H9 (cell line): ENCODE measurements around the gene BTN2A1. TPM values are rescaled to one million over a fixed set of nuclear protein-coding genes. Genes with fewer than 3 reads are reported as not detected.
A peak's percentile ranks its signal among the peaks of the same experiment; 100 is the strongest.

Experiments
- DNase-seq: peaks from one replicate; pipeline ENCODE4 v3.0.0-alpha.2; 2017
- H2AFZ ChIP-seq: one replicate; pipeline ENCODE4 v1.6.1; 2013; ENCODE audit warnings: mild to moderate bottlenecking, low read length, control low read depth, moderate library complexity
- H2AK5ac ChIP-seq: 2 replicates; pipeline ENCODE4 v1.6.1; 2013; ENCODE audit warnings: low read length, control low read depth, mixed read lengths; ENCODE audit not compliant: insufficient read length
- H2BK120ac ChIP-seq: one replicate; pipeline ENCODE4 v1.6.1; 2013; ENCODE audit warnings: low read depth, mild to moderate bottlenecking, low read length, control low read depth, inconsistent platforms; ENCODE audit not compliant: poor library complexity, severe bottlenecking
- H2BK12ac ChIP-seq: 2 replicates; pipeline ENCODE4 v1.6.1; 2013; ENCODE audit warnings: low read length, control low read depth, mixed read lengths, low read depth; ENCODE audit not compliant: insufficient read length
- H2BK15ac ChIP-seq: 2 replicates; pipeline ENCODE4 v1.6.1; 2013; ENCODE audit warnings: low read depth, low read length, control low read depth
- H2BK20ac ChIP-seq: one replicate; pipeline ENCODE4 v1.6.1; 2013; ENCODE audit warnings: low read depth, mild to moderate bottlenecking, low read length, control low read depth, inconsistent platforms; ENCODE audit not compliant: poor library complexity, severe bottlenecking
- H2BK5ac ChIP-seq: 2 replicates; pipeline ENCODE4 v1.6.1; 2013; ENCODE audit warnings: low read length, control low read depth, mixed read lengths; ENCODE audit not compliant: insufficient read length
- H3K14ac ChIP-seq: 2 replicates; pipeline ENCODE4 v1.6.1; 2013; ENCODE audit warnings: low read length, control low read depth; ENCODE audit not compliant: insufficient read depth
- H3K18ac ChIP-seq: 2 replicates; pipeline ENCODE4 v1.6.1; 2013; ENCODE audit warnings: low read depth, mild to moderate bottlenecking, mixed read lengths, low read length, control low read depth; ENCODE audit not compliant: insufficient read length
- H3K23ac ChIP-seq: 2 replicates; pipeline ENCODE4 v1.6.1; 2013; ENCODE audit warnings: low read length, control low read depth, mixed read lengths, low read depth; ENCODE audit not compliant: insufficient read length
- H3K23me2 ChIP-seq: 2 replicates; pipeline ENCODE4 v1.6.1; 2013; ENCODE audit warnings: low read depth, mild to moderate bottlenecking, mixed read lengths, low read length, control low read depth; ENCODE audit not compliant: insufficient read length, poor library complexity, severe bottlenecking
- H3K27ac ChIP-seq: 2 replicates; pipeline ENCODE4 v1.5.1; 2013; ENCODE audit warnings: low read length, control low read depth, mixed read lengths, low read depth; ENCODE audit not compliant: insufficient read length
- H3K27me3 ChIP-seq: 2 replicates; pipeline ENCODE4 v1.6.1; 2013; ENCODE audit warnings: low read length, control low read depth, inconsistent platforms; ENCODE audit not compliant: insufficient read depth
- H3K4ac ChIP-seq: 2 replicates; pipeline ENCODE4 v1.6.1; 2013; ENCODE audit warnings: low read depth, mild to moderate bottlenecking, control low read depth, inconsistent platforms, low read length, moderate library complexity
- H3K4me1 ChIP-seq: 2 replicates; pipeline ENCODE4 v1.6.1; 2013; ENCODE audit warnings: low read length, control low read depth, inconsistent platforms; ENCODE audit not compliant: insufficient read depth
- H3K4me2 ChIP-seq: 2 replicates; pipeline ENCODE4 v1.6.1; 2013; ENCODE audit warnings: low read length, control low read depth, mixed read lengths; ENCODE audit not compliant: insufficient read length, insufficient read depth
- H3K56ac ChIP-seq: 2 replicates; pipeline ENCODE4 v1.6.1; 2013; ENCODE audit warnings: low read depth, mild to moderate bottlenecking, mixed read lengths, low read length, control low read depth; ENCODE audit not compliant: insufficient read length
- H3K79me1 ChIP-seq: 2 replicates; pipeline ENCODE4 v1.6.1; 2013; ENCODE audit warnings: low read depth, mild to moderate bottlenecking, moderate library complexity, low read length, control low read depth, inconsistent platforms; ENCODE audit not compliant: insufficient read depth, poor library complexity, severe bottlenecking
- H3K79me2 ChIP-seq: 2 replicates; pipeline ENCODE4 v1.6.1; 2013; ENCODE audit warnings: low read length, control low read depth, inconsistent platforms; ENCODE audit not compliant: insufficient read depth
- H3K9ac ChIP-seq: 2 replicates; pipeline ENCODE4 v1.6.1; 2013; ENCODE audit warnings: low read length, control low read depth, mixed read lengths; ENCODE audit not compliant: insufficient read length; ENCODE audit errors: extremely low read depth
- H3K9me3 ChIP-seq: one replicate; pipeline ENCODE4 v1.6.1; 2013; ENCODE audit warnings: low read depth, low read length, inconsistent platforms; ENCODE audit not compliant: control insufficient read depth
- H3T11ph ChIP-seq: one replicate; pipeline ENCODE4 v1.6.1; 2013; ENCODE audit warnings: mild to moderate bottlenecking, low read length, control low read depth, inconsistent platforms
- H4K20me1 ChIP-seq: one replicate; pipeline ENCODE4 v1.6.1; 2013; ENCODE audit not compliant: control insufficient read depth, insufficient read length, insufficient read depth
- H4K5ac ChIP-seq: 2 replicates; pipeline ENCODE4 v1.6.1; 2013; ENCODE audit warnings: low read depth, mild to moderate bottlenecking, mixed read lengths, low read length, control low read depth; ENCODE audit not compliant: insufficient read length
- H4K8ac ChIP-seq: replicated peaks from 2 replicates; pipeline ENCODE4 v1.6.1; 2013; ENCODE audit warnings: low read length, control low read depth, mixed read lengths, low read depth; ENCODE audit not compliant: insufficient read length
- H4K91ac ChIP-seq: 2 replicates; pipeline ENCODE4 v1.6.1; 2013; ENCODE audit warnings: low read depth, mild to moderate bottlenecking, moderate library complexity, mixed read lengths, low read length, control low read depth; ENCODE audit not compliant: insufficient read length
- H3K27ac Mint-ChIP-seq, 3 experiments: 2 replicates in 2 of 3; 3 replicates in 1 of 3; pipeline ENCODE4 v1.8.0; 2020 to 2021; ENCODE audit warnings: mixed read lengths in 3 of 3, mild to moderate bottlenecking in 1 of 3, moderate library complexity in 1 of 3
- H3K27me3 Mint-ChIP-seq: 2 replicates; pipeline ENCODE4 v1.8.0; 2021; ENCODE audit warnings: low read depth, mild to moderate bottlenecking, moderate library complexity, mixed read lengths
- H3K36me3 Mint-ChIP-seq, 3 experiments: 2 replicates in 2 of 3; 3 replicates in 1 of 3; pipeline ENCODE4 v1.8.0; 2020 to 2021; ENCODE audit warnings: low read depth in 3 of 3, mixed read lengths in 3 of 3; ENCODE audit not compliant: insufficient read depth in 1 of 3
- H3K4me1 Mint-ChIP-seq, 2 experiments: 2 replicates each; pipeline ENCODE4 v1.8.0; 2020; ENCODE audit warnings: mixed read lengths in 2 of 2
- H3K4me3 Mint-ChIP-seq, 2 experiments: 2 replicates in 1 of 2; 3 replicates in 1 of 2; pipeline ENCODE4 v1.8.0; 2020 to 2021; ENCODE audit warnings: mild to moderate bottlenecking in 2 of 2, mixed read lengths in 2 of 2, moderate library complexity in 1 of 2
- H3K9me3 Mint-ChIP-seq, 2 experiments: 2 replicates in 1 of 2; 3 replicates in 1 of 2; pipeline ENCODE4 v1.8.0; 2020; ENCODE audit warnings: mild to moderate bottlenecking in 2 of 2, mixed read lengths in 2 of 2, moderate library complexity in 1 of 2
- WGBS: extraction: QIAGEN DNeasy Blood & Tissue Kit; methylation state at CpG from one replicate; pipeline ENCODE4 v1.1.7; 2013; ENCODE audit warnings: missing lambda C conversion rate, low lambda C conversion rate, mixed read lengths; ENCODE audit not compliant: insufficient read length; ENCODE audit errors: extremely low coverage; 5-methylcytosine and 5-hydroxymethylcytosine counted together
- total RNA-seq: library from RNA; stranded (reverse); gene quantifications from 2 replicates; pipeline ENCODE4 v1.2.1, GENCODE V29; 2021
- TF ChIP-seq, protein P1 (sequence below): fragments of 200-600 bp; sonication (generic); conservative IDR thresholded peaks from 3 replicates; pipeline ENCODE4 v1.8.0; 2021; ENCODE audit warnings: antibody characterized with exemption, mild to moderate bottlenecking

The BTN2A1 gene
- total RNA-seq, 1 experiment from 2014 or later, result 18.4 TPM

DNA sequence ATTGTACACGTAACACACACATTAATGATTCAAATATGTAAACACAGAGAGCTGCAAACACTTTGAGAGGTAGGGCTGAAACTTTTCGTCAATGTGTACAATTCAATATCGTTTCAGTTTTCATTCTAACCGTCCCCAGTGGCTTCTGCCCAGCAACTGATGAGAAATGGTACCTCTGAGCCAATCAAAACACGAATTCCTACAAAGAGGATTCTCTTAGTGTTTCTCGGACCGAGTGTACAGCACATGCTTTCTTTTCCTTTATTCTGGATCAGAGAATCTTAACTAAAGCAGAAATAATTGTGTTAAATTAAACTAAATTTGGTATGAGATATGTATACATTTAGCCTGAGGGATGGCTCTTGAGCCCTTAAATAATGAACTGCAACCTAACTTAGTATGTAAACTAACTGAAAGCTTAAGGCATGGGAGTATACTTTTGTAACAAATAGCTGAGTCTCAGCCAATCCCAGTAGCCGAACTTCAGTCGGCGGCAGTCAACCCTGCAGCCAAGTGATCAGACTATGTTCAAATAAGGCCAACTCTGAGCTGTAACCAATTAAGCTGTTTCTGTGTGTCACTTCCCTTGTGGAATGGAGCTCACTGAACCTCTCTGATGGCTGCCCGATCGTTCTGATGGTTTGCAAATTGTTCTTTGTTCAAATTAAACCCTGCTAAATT lies 16.1 kb downstream of the BTN2A1 start:
- DNase-seq, result peak; percentile 62
- WGBS, result no CpG with 5 or more reads among the region's 12 CpGs
- Mint-ChIP-seq H3K27ac (peak overlapping the region; percentile 17 to 92 (median 44); a peak in 4 of 7 replicates), H3K36me3 (peaks cover 3 to 28% (median 17%) of the 10 kb centered on the region in 3 experiments; a peak in 6 of 7 replicates), H3K9me3 (peaks cover 0 to 3% of the 10 kb centered on the region in 2 experiments; a peak in 3 of 5 replicates), H3K27me3 (no peaks in the 10 kb centered on the region; the same call in 1 of the 2 replicates), H3K4me1 (peaks cover 30 to 32% of the 10 kb centered on the region in 2 experiments), H3K4me3 (peak overlapping the region; percentile 44 to 58)
- H2BK12ac ChIP-seq, result no peak overlapping the region
- H3K23ac ChIP-seq, result no peak overlapping the region
- H3K56ac ChIP-seq, result no peak overlapping the region
- H2BK20ac ChIP-seq, result no peak overlapping the region
- no peak overlapping the region for H4K8ac ChIP-seq
- H4K20me1 ChIP-seq, result no peaks in the 10 kb centered on the region
- no peak overlapping the region for H3K18ac ChIP-seq
- H3K79me1 ChIP-seq, result no peaks in the 10 kb centered on the region
- H2BK120ac ChIP-seq, result no peak overlapping the region
- no peak overlapping the region for H3K27ac ChIP-seq
- H2BK15ac ChIP-seq, result no peak overlapping the region
- no peak overlapping the region for H2AFZ ChIP-seq
- H2BK5ac ChIP-seq, result no peak overlapping the region
- H3T11ph ChIP-seq, result no peak overlapping the region
- peaks cover 7% of the 10 kb centered on the region for H3K9me3 ChIP-seq
- H3K4ac ChIP-seq, result no peak overlapping the region
- peak overlapping the region; percentile 42 for H3K4me2 ChIP-seq
- peaks cover 4% of the 10 kb centered on the region; the same call in 1 of the 2 replicates for H3K4me1 ChIP-seq
- no peaks in the 10 kb centered on the region for H3K79me2 ChIP-seq
- no peaks in the 10 kb centered on the region for H3K27me3 ChIP-seq
- H4K5ac ChIP-seq, result no peak overlapping the region
- no peak overlapping the region for H2AK5ac ChIP-seq
- TF ChIP-seq, protein P1, sequence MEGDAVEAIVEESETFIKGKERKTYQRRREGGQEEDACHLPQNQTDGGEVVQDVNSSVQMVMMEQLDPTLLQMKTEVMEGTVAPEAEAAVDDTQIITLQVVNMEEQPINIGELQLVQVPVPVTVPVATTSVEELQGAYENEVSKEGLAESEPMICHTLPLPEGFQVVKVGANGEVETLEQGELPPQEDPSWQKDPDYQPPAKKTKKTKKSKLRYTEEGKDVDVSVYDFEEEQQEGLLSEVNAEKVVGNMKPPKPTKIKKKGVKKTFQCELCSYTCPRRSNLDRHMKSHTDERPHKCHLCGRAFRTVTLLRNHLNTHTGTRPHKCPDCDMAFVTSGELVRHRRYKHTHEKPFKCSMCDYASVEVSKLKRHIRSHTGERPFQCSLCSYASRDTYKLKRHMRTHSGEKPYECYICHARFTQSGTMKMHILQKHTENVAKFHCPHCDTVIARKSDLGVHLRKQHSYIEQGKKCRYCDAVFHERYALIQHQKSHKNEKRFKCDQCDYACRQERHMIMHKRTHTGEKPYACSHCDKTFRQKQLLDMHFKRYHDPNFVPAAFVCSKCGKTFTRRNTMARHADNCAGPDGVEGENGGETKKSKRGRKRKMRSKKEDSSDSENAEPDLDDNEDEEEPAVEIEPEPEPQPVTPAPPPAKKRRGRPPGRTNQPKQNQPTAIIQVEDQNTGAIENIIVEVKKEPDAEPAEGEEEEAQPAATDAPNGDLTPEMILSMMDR, result no peak
- no peaks in the 10 kb centered on the region for H3K23me2 ChIP-seq
- no peak overlapping the region for H3K14ac ChIP-seq
- no peak overlapping the region for H3K9ac ChIP-seq
- H4K91ac ChIP-seq, result no peak overlapping the region
